Bronchial epithelial cell (primary cell): Measurements from ENCODE around the gene ACIN1. TPM values are rescaled to one million over a fixed set of nuclear protein-coding genes. Genes with fewer than 3 reads are reported as not detected.

Experiments used
- DNase-seq: peaks from one replicate; pipeline ENCODE4 v3.0.0-alpha.2; 2010; ENCODE audit warnings: low read depth
- FAIRE-seq: peaks from 2 replicates; lab custom pipeline; 2011; peaks lifted over from hg19 to GRCh38; lab: Jason Lieb, UNC
- H3K27me3 ChIP-seq: 2 replicates; pipeline ENCODE4 v1.5.1; 2011; ENCODE audit warnings: low read length; ENCODE audit not compliant: control insufficient read depth, insufficient read depth
- H3K36me3 ChIP-seq: 2 replicates; pipeline ENCODE4 v1.5.1; 2011; ENCODE audit warnings: low read length; ENCODE audit not compliant: control insufficient read depth, insufficient read depth
- H3K4me3 ChIP-seq: 2 replicates; pipeline ENCODE4 v1.5.1; 2011; ENCODE audit warnings: mild to moderate bottlenecking, low read depth, low read length, control low read depth
- CTCF ChIP-seq: IDR thresholded peaks from 2 replicates; pipeline ENCODE4 v1.5.1; 2011; ENCODE audit warnings: mild to moderate bottlenecking, moderate library complexity, low read length, control low read depth, inconsistent platforms; ENCODE audit not compliant: insufficient read depth, severe bottlenecking
- total RNA-seq: library from RNA; depleted of rRNA; stranded (reverse); fragments of >200 nt; gene quantifications from 2 replicates; pipeline ENCODE4 v1.2.1, GENCODE V29; 2014

Gene ACIN1
- total RNA-seq, 1 donor from 2014 or later, result 45.5 TPM

GRCh38 chr14:23095196-23096108 is 516 bp upstream of the ACIN1 start, which contains the start of gene C14orf119:
C14orf119 (plus strand) TSS chr14:23095505; CDS start chr14:23097659, 2,154 bp downstream.
- FAIRE-seq (no peak), DNase-seq (peak; percentile 99)
- Histone ChIP-seq H3K36me3 (peaks cover 7% of the 10 kb centered on the region), H3K27me3 (no peaks in the 10 kb centered on the region), H3K4me3 (peak within 1 kb of the TSS; percentile 78)
- TF ChIP-seq CTCF, result no peak

GRCh38 chr14:23093991-23094665 is 808 bp downstream of the ACIN1 start:
- no peak for DNase-seq
- FAIRE-seq, result no peak

GRCh38 chr14:23093526-23093925 is 1.4 kb downstream of the ACIN1 start:
- TF ChIP-seq CTCF, result no peak
- FAIRE-seq, result no peak
- no peak for DNase-seq
- Histone ChIP-seq H3K27me3 (no peaks in the 10 kb centered on the region), H3K36me3 (peaks cover 16% of the 10 kb centered on the region), H3K4me3 (no peak overlapping the region)

More at GRCh38 chr14:23093991-23094665, 808 bp downstream of the ACIN1 start:
- Histone ChIP-seq H3K4me3 (peak overlapping the region; percentile 78), H3K27me3 (no peaks in the 10 kb centered on the region), H3K36me3 (peaks cover 16% of the 10 kb centered on the region)
- TF ChIP-seq CTCF, result no peak

- Histone ChIP-seq H3K36me3 (peaks cover 16% of the 10 kb centered on the region), H3K4me3 (no peak overlapping the region), H3K27me3 (no peaks in the 10 kb centered on the region)
- DNase-seq, result no peak
- TF ChIP-seq CTCF, result no peak
- no peak for FAIRE-seq
These were observed 1.8 kb downstream of the ACIN1 start for GRCh38 chr14:23093104-23093503.

- FAIRE-seq, result no peak
- Histone ChIP-seq H3K36me3 (peaks cover 12% of the 10 kb centered on the region), H3K27me3 (no peaks in the 10 kb centered on the region), H3K4me3 (no peak overlapping the region)
- no peak for DNase-seq
- no peak for TF ChIP-seq CTCF
These were observed 3.4 kb downstream of the ACIN1 start for GRCh38 chr14:23091294-23092225.
